Measurements from ENCODE around the gene NPM1.
A peak's percentile ranks its signal among the peaks of the same experiment; 100 is the strongest.
"Not testable (repeated sequence)": the region's sequence is repeated elsewhere in the genome, so short reads cannot be mapped to it uniquely, and the experiment has no call there.

NPM1 gene

DNA sequence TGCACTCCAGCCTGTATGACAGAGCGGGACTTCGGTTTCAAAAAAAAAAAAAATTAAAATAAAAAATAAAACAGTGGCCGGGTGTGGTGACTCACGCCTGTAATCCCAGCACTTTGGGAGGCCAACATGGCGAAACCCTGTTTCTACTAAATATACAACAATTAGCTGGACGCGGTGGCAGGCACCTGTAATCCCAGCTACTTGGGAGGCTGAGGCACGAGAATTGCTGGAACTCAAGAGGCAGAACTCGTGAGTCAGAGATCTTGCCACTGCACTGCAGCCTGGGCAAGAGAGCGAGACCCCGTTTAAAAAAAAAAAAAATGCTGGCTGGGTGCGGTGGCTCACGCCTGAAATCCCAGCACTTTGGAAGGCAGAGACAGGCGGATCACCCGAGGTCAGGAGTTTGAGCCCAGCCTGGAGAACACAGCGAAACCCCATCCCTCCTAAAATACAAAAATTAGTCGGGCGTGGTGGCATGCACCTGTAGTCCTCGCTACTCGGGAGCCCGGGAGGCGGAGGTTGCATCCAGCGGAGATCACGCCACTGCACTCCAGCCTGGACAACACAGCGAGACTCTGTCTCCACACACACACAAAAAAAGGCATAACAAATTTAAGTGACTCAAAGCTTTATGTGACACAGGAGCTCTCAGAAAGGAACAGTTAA, 1.5 kb upstream of the NPM1 start:
- peak overlapping the region in 1 of 2 donors; percentile 98 for H3K9ac ChIP-seq (ENCODE audit: low read length in 2 of 2)
- no peaks in the 10 kb centered on the region for H3K9me3 ChIP-seq (ENCODE audit: control insufficient read depth in 2 of 2, low read length in 2 of 2)
- H3K4me3 ChIP-seq (ENCODE audit: low read length in 2 of 2): no peak overlapping the region
- H3K36me3 ChIP-seq (ENCODE audit: control insufficient read depth in 2 of 2, insufficient read depth in 2 of 2, low read length in 2 of 2): peaks cover 0 to 1% of the 10 kb centered on the region in 2 donors
- no peak overlapping the region for H3K27ac ChIP-seq (ENCODE audit: low read length)
- no peaks in the 10 kb centered on the region for H3K27me3 ChIP-seq (ENCODE audit: control insufficient read depth in 1 of 2, insufficient read depth in 2 of 2, low read length in 2 of 2)
- H3K4me1 ChIP-seq (ENCODE audit: control insufficient read depth, insufficient read depth, low read length): peaks cover 11% of the 10 kb centered on the region

DNA sequence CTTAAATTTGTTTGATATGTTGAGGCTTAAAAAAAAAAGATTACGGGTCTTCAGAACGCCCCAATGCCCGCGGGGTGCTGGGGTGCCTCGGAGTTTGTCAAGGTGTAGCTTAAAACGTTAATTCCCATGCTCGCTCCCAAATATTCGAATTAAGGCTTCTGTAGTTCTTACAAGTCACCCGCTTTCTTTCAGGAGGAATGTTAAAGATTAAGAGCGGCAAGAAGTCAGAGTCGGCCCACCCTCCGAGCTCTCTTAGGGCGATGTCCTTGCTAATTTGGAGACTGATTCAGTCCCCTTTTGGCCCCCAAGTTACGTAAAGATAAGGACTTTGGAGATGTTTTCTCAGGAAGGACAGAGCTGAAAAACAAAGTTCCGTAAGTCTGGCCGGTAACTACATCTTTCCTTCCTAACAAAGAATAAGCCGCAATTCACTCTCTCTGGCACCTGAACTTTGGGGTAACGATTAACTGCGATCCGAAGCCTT, 746 bp upstream of the NPM1 start:
- no peaks in the 10 kb centered on the region for H3K9me3 ChIP-seq (ENCODE audit: control insufficient read depth in 2 of 2, low read length in 2 of 2)
- H3K4me3 ChIP-seq (ENCODE audit: low read length in 2 of 2): peak overlapping the region; percentile 68 to 94
- H3K36me3 ChIP-seq (ENCODE audit: control insufficient read depth in 2 of 2, insufficient read depth in 2 of 2, low read length in 2 of 2): peaks cover 4 to 7% of the 10 kb centered on the region in 2 donors
- H3K9ac ChIP-seq (ENCODE audit: low read length in 2 of 2): peak overlapping the region; percentile 98
- H3K4me1 ChIP-seq (ENCODE audit: control insufficient read depth, insufficient read depth, low read length): peaks cover 11% of the 10 kb centered on the region
- no peaks in the 10 kb centered on the region for H3K27me3 ChIP-seq (ENCODE audit: control insufficient read depth in 1 of 2, insufficient read depth in 2 of 2, low read length in 2 of 2)
- peak overlapping the region; percentile 92 for H3K27ac ChIP-seq (ENCODE audit: low read length)

GRCh38 chr5:171387970-171388815, 544 bp downstream of the NPM1 start:
- Histone ChIP-seq H3K27ac (ENCODE audit: low read length) (peak overlapping the region; percentile 92), H3K27me3 (ENCODE audit: control insufficient read depth in 1 of 2, insufficient read depth in 2 of 2, low read length in 2 of 2) (no peaks in the 10 kb centered on the region), H3K9me3 (ENCODE audit: control insufficient read depth in 2 of 2, low read length in 2 of 2) (no peaks in the 10 kb centered on the region), H3K4me3 (ENCODE audit: low read length in 2 of 2) (peak overlapping the region; percentile 68 to 94), H3K9ac (ENCODE audit: low read length in 2 of 2) (peak overlapping the region; percentile 84 to 98), H3K4me1 (ENCODE audit: control insufficient read depth, insufficient read depth, low read length) (peaks cover 13% of the 10 kb centered on the region), H3K36me3 (ENCODE audit: control insufficient read depth in 2 of 2, insufficient read depth in 2 of 2, low read length in 2 of 2) (peaks cover 8 to 14% of the 10 kb centered on the region in 2 donors)

DNA sequence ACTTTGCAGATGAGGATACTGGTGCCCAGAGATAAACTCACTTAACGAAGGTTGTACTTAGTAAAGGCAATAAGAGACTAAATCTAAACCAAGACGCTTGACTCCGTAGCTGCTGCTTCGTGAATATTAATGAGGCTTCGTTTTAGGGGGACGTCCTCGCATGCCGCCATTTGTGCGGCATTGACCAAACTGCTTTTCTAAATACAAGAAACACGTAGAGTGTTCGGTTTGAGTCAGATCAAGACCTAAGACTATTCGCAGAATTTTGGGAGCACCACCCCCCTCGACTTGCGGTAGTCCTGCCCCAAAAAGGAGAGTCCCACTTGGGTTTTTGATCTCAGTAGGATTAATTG, 1.1 kb downstream of the NPM1 start:
- H3K4me3 ChIP-seq (ENCODE audit: low read length in 2 of 2): peak overlapping the region; percentile 68 to 94
- H3K9ac ChIP-seq (ENCODE audit: low read length in 2 of 2): peak overlapping the region in 1 of 2 donors; percentile 98
- peak overlapping the region; percentile 92 for H3K27ac ChIP-seq (ENCODE audit: low read length)
- H3K9me3 ChIP-seq (ENCODE audit: control insufficient read depth in 2 of 2, low read length in 2 of 2): no peaks in the 10 kb centered on the region
- H3K36me3 ChIP-seq (ENCODE audit: control insufficient read depth in 2 of 2, insufficient read depth in 2 of 2, low read length in 2 of 2): peaks cover 8 to 19% of the 10 kb centered on the region in 2 donors
- H3K4me1 ChIP-seq (ENCODE audit: control insufficient read depth, insufficient read depth, low read length): peaks cover 13% of the 10 kb centered on the region
- H3K27me3 ChIP-seq (ENCODE audit: control insufficient read depth in 1 of 2, insufficient read depth in 2 of 2, low read length in 2 of 2): no peaks in the 10 kb centered on the region

GRCh38 chr5:171390883-171391677, 3.4 kb downstream of the NPM1 start:
- peaks cover 20 to 25% of the 10 kb centered on the region in 2 donors for H3K36me3 ChIP-seq (ENCODE audit: control insufficient read depth in 2 of 2, insufficient read depth in 2 of 2, low read length in 2 of 2)
- no peaks in the 10 kb centered on the region for H3K9me3 ChIP-seq (ENCODE audit: control insufficient read depth in 2 of 2, low read length in 2 of 2)
- no peaks in the 10 kb centered on the region for H3K27me3 ChIP-seq (ENCODE audit: control insufficient read depth in 1 of 2, insufficient read depth in 2 of 2, low read length in 2 of 2)
- H3K9ac ChIP-seq (ENCODE audit: low read length in 2 of 2): no peak overlapping the region
- no peak overlapping the region for H3K4me3 ChIP-seq (ENCODE audit: low read length in 2 of 2)
- peaks cover 13% of the 10 kb centered on the region for H3K4me1 ChIP-seq (ENCODE audit: control insufficient read depth, insufficient read depth, low read length)
- no peak overlapping the region for H3K27ac ChIP-seq (ENCODE audit: low read length)

DNA sequence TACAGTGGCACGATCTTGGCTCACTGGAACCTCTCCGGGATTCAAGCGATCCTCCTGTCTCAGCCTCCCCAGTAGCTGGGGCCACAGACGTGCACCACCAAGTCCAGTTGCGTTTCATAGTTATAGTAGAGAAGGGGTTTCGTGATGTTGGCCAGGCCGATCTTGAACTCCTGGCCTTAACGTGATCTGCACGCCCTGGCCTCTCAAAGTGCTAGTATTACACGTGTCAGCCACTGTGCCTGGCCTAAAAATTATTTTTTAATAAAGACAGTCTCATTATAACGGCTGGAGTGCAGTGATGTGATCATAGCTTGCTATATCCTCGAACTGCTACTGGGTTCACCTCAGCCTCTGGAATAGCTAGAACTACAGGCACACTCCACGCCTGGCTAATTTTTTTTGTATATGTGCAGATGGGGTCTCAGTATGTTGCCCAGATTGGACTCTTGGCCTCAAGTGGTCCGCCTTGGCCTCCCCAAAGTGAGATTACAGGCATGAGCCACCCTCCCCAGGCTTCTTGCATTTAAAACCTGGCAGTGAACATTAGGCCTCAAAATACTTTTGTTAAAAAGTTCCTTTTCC, 4.4 kb downstream of the NPM1 start:
- Histone ChIP-seq H3K9ac (ENCODE audit: low read length in 2 of 2) (no peak overlapping the region), H3K4me3 (ENCODE audit: low read length in 2 of 2) (no peak overlapping the region), H3K27ac (ENCODE audit: low read length) (no peak overlapping the region), H3K4me1 (ENCODE audit: control insufficient read depth, insufficient read depth, low read length) (peaks cover 9% of the 10 kb centered on the region), H3K36me3 (ENCODE audit: control insufficient read depth in 2 of 2, insufficient read depth in 2 of 2, low read length in 2 of 2) (peaks cover 26 to 27% of the 10 kb centered on the region in 2 donors), H3K9me3 (ENCODE audit: control insufficient read depth in 2 of 2, low read length in 2 of 2) (no peaks in the 10 kb centered on the region), H3K27me3 (ENCODE audit: control insufficient read depth in 1 of 2, insufficient read depth in 2 of 2, low read length in 2 of 2) (no peaks in the 10 kb centered on the region)

- Histone ChIP-seq H3K4me3 (ENCODE audit: low read length in 2 of 2) (no peak overlapping the region), H3K9ac (ENCODE audit: low read length in 2 of 2) (no peak overlapping the region), H3K27ac (ENCODE audit: low read length) (no peak overlapping the region), H3K9me3 (ENCODE audit: control insufficient read depth in 2 of 2, low read length in 2 of 2) (no peaks in the 10 kb centered on the region), H3K4me1 (ENCODE audit: control insufficient read depth, insufficient read depth, low read length) (peaks cover 9% of the 10 kb centered on the region), H3K27me3 (ENCODE audit: control insufficient read depth in 1 of 2, insufficient read depth in 2 of 2, low read length in 2 of 2) (no peaks in the 10 kb centered on the region), H3K36me3 (ENCODE audit: control insufficient read depth in 2 of 2, insufficient read depth in 2 of 2, low read length in 2 of 2) (peaks cover 27 to 29% of the 10 kb centered on the region in 2 donors)
Measured at GRCh38 chr5:171392585-171393159, 5.0 kb downstream of the NPM1 start.

- Histone ChIP-seq H3K36me3 (ENCODE audit: control insufficient read depth in 2 of 2, insufficient read depth in 2 of 2, low read length in 2 of 2) (peaks cover 31 to 32% of the 10 kb centered on the region in 2 donors), H3K27me3 (ENCODE audit: control insufficient read depth in 1 of 2, insufficient read depth in 2 of 2, low read length in 2 of 2) (no peaks in the 10 kb centered on the region), H3K4me3 (ENCODE audit: low read length in 2 of 2) (no peak overlapping the region), H3K9ac (ENCODE audit: low read length in 2 of 2) (no peak overlapping the region), H3K27ac (ENCODE audit: low read length) (no peak overlapping the region), H3K4me1 (ENCODE audit: control insufficient read depth, insufficient read depth, low read length) (peaks cover 2% of the 10 kb centered on the region), H3K9me3 (ENCODE audit: control insufficient read depth in 2 of 2, low read length in 2 of 2) (no peaks in the 10 kb centered on the region)
Measured at GRCh38 chr5:171395042-171395441, 7.4 kb downstream of the NPM1 start.

GRCh38 chr5:171396583-171396982, 8.9 kb downstream of the NPM1 start:
- not testable (repeated sequence) for H3K27ac ChIP-seq (ENCODE audit: low read length); H3K4me1 ChIP-seq (ENCODE audit: control insufficient read depth, insufficient read depth, low read length); H3K9ac ChIP-seq (ENCODE audit: low read length in 2 of 2); H3K9me3 ChIP-seq (ENCODE audit: control insufficient read depth in 2 of 2, low read length in 2 of 2); H3K27me3 ChIP-seq (ENCODE audit: control insufficient read depth in 1 of 2, insufficient read depth in 2 of 2, low read length in 2 of 2); H3K4me3 ChIP-seq (ENCODE audit: low read length in 2 of 2)
- peaks cover 41 to 45% of the 10 kb centered on the region in 2 donors for H3K36me3 ChIP-seq (ENCODE audit: control insufficient read depth in 2 of 2, insufficient read depth in 2 of 2, low read length in 2 of 2)

DNA sequence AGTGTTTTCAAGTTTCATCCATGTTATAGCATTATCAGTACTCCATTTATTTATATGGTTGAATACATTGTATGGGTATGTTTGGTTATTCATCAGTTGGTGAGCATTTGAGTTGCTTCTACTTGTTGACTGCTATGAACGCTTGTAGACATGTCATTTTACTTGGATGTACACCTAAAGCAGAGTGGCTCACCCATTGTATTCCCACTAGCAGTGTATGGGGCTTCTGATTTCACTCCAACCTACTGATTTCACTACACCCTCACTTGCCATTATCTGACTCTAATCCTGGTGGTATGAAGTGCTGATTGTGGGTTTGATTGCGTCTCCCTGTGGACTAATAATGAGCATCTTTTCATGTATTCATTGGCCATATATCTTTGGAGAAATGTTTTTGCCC, 9.5 kb downstream of the NPM1 start:
- Histone ChIP-seq H3K9me3 (ENCODE audit: control insufficient read depth in 2 of 2, low read length in 2 of 2) (no peaks in the 10 kb centered on the region), H3K27me3 (ENCODE audit: control insufficient read depth in 1 of 2, insufficient read depth in 2 of 2, low read length in 2 of 2) (no peaks in the 10 kb centered on the region), H3K9ac (ENCODE audit: low read length in 2 of 2) (no peak overlapping the region), H3K4me3 (ENCODE audit: low read length in 2 of 2) (no peak overlapping the region), H3K36me3 (ENCODE audit: control insufficient read depth in 2 of 2, insufficient read depth in 2 of 2, low read length in 2 of 2) (peaks cover 40 to 44% of the 10 kb centered on the region in 2 donors), H3K27ac (ENCODE audit: low read length) (no peak overlapping the region), H3K4me1 (ENCODE audit: control insufficient read depth, insufficient read depth, low read length) (peaks cover under 1% of the 10 kb centered on the region)
